Measurements from ENCODE around the gene STRN4. TPM values are rescaled to one million over a fixed set of nuclear protein-coding genes. Genes with fewer than 3 reads are reported as not detected.
A peak's percentile ranks its signal among the peaks of the same experiment; 100 is the strongest.

STRN4 gene
- polyA plus RNA-seq, 1 of the 3 experiments (the other 2 are of a cell fraction) = 92.8 TPM

DNA sequence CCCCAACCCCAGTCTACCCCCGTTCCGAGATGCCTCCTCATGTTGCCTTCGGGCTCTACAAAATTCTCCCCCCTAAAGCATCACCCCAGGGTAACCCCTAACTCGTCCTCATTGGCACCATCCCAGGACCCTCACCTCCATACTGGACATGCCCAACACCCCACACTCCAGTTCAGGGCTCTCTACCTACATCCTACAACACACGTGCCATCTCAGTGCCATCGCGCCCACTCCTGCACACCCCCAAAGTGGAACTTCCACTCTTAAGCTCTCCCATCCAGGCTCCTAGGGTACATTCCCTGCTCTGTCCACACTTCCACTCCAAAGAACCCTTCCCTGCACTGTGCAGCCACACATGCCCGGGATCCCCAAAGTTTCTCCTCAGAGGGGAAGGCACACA, 1.2 kb downstream of the STRN4 start:
- WGBS (ENCODE audit: low lambda C conversion rate) = 13% methylated on average over 8 of the region's 8 CpGs
- Histone ChIP-seq H3K4me3 (ENCODE audit: low read depth in 2 of 2, low read length in 1 of 2) (peak overlapping the region; percentile 81 to 93), H3K9me2 (no peaks in the 10 kb centered on the region), H3K36me3 (replicated peaks in 1 of 2; ENCODE audit: control insufficient read depth in 1 of 2, insufficient read depth in 2 of 2, low read length in 1 of 2) (peaks cover 0 to 9% of the 10 kb centered on the region in 2 experiments), H2AFZ (ENCODE audit: low read depth) (no peak overlapping the region), H3K27me3 (ENCODE audit: insufficient read depth) (no peaks in the 10 kb centered on the region), H4K20me1 (ENCODE audit: insufficient read depth) (peaks cover 57% of the 10 kb centered on the region), H3K9ac (peak overlapping the region; percentile 97), H3K9me3 (no peaks in the 10 kb centered on the region), H3K79me2 (ENCODE audit: insufficient read depth) (peaks cover 78% of the 10 kb centered on the region), H3K27ac (ENCODE audit: low read depth in 2 of 2, low read length in 1 of 2) (peak overlapping the region in 1 of 2 experiments; percentile 59; a peak in 1 of 4 replicates), H3K4me2 (peak overlapping the region; percentile 98), H3F3A (replicated peaks; ENCODE audit: insufficient read depth) (peaks cover 9% of the 10 kb centered on the region), H3K4me1 (ENCODE audit: control insufficient read depth in 1 of 2, insufficient read depth in 2 of 2, low read depth in 1 of 2, low read length in 1 of 2) (peaks cover 0 to 17% of the 10 kb centered on the region in 2 experiments; a peak in 1 of 4 replicates)
- ChIA-PET POLR2A (interaction anchor here (0.6 to 1.1 kb wide), 3 partner anchors 29 to 105 kb away, joined by 3 read pairs; no protein-coding TSS in a partner anchor), CTCF (interaction anchor here (0.7 to 5.8 kb wide), 7 partner anchors 8 to 210 kb away, joined by 3 to 48 read pairs (median 3); no protein-coding TSS in a partner anchor)
- no peak for DNase-seq
- no peak for TF ChIP-seq NRF1 (IDR thresholded peaks at IDR 0.05; ENCODE audit: low read depth, low read length)
- TF ChIP-seq FOXM1 (IDR thresholded peaks at IDR 0.05; ENCODE audit: low read depth) = no peak
- no peak for TF ChIP-seq CHD2 (IDR thresholded peaks at IDR 0.05; ENCODE audit: low read length, partially characterized antibody)
- no peak for TF ChIP-seq POLR2AphosphoS5 (IDR thresholded peaks at IDR 0.05; ENCODE audit: low read depth, low read length)

DNA sequence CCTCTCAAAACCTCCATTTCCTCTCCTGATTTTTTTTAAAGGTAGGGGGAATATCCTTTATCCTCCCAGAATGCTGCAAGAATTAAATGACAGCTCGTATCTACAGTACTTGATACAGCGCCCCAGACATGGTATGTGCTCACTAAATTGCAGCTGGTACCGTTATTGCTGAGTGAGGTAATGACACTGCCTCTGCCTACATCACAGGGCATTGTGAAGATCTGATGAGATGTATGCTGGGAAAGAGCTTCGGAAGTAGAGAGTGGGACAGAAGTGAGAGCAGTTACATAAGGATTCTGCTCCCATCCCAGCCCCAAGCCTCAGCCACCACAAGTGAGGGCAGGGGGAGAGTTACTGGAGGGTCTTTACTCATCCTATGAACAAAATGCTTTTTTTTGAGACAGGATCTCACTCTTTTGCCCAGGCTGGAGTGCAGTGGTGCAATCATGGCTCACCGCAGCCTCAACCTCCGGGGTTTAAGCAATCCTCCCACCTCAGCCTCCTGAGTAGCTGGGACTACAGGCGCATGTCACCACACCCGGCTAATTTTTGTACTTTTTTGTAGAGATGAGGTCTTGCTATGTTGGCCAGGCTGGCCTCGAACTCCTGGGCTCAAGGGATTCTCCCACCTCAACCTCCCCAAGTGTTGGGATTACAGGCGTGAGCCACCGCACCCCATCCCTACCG, 2.1 kb downstream of the STRN4 start:
- Histone ChIP-seq H3K27me3 (ENCODE audit: insufficient read depth) (no peaks in the 10 kb centered on the region), H3K4me1 (ENCODE audit: control insufficient read depth in 1 of 2, insufficient read depth in 2 of 2, low read depth in 1 of 2, low read length in 1 of 2) (peaks cover 0 to 20% of the 10 kb centered on the region in 2 experiments; a peak in 1 of 4 replicates), H3K4me2 (peak overlapping the region; percentile 98), H3K9me3 (no peaks in the 10 kb centered on the region), H4K20me1 (ENCODE audit: insufficient read depth) (peaks cover 65% of the 10 kb centered on the region), H3K36me3 (replicated peaks in 1 of 2; ENCODE audit: control insufficient read depth in 1 of 2, insufficient read depth in 2 of 2, low read length in 1 of 2) (peaks cover 0 to 10% of the 10 kb centered on the region in 2 experiments), H3F3A (replicated peaks; ENCODE audit: insufficient read depth) (peaks cover 6% of the 10 kb centered on the region), H3K9ac (no peak overlapping the region), H3K4me3 (ENCODE audit: low read depth in 2 of 2, low read length in 1 of 2) (peak overlapping the region in 1 of 2 experiments; percentile 93; a peak in 2 of 4 replicates), H2AFZ (ENCODE audit: low read depth) (no peak overlapping the region), H3K9me2 (no peaks in the 10 kb centered on the region), H3K27ac (ENCODE audit: low read depth in 2 of 2, low read length in 1 of 2) (no peak overlapping the region), H3K79me2 (ENCODE audit: insufficient read depth) (peaks cover 87% of the 10 kb centered on the region)
- TF ChIP-seq CHD2 (IDR thresholded peaks at IDR 0.05; ENCODE audit: low read length, partially characterized antibody) (no peak), POLR2AphosphoS5 (IDR thresholded peaks at IDR 0.05; ENCODE audit: low read depth, low read length) (no peak), IRF3 (IDR thresholded peaks at IDR 0.05; ENCODE audit: low read depth, low read length) (no peak), CTCF (IDR thresholded peaks at IDR 0.05) (no peak), JUND (IDR thresholded peaks at IDR 0.05) (no peak), TCF12 (IDR thresholded peaks at IDR 0.05) (no peak), YY1 (IDR thresholded peaks at IDR 0.05; ENCODE audit: low read depth) (no peak), RXRA (IDR thresholded peaks at IDR 0.05; ENCODE audit: borderline replicate concordance, low read depth) (no peak), GABPA (IDR thresholded peaks at IDR 0.05; ENCODE audit: low read depth) (no peak), TAF1 (IDR thresholded peaks at IDR 0.05; ENCODE audit: borderline replicate concordance, low read depth, low read length) (no peak), NFIC (IDR thresholded peaks at IDR 0.05; ENCODE audit: borderline replicate concordance) (no peak), TEAD4 (IDR thresholded peaks at IDR 0.05; ENCODE audit: borderline replicate concordance, insufficient read depth) (no peak), MEF2A (IDR thresholded peaks at IDR 0.05; ENCODE audit: borderline replicate concordance, low read depth) (no peak), GATA2 (CRISPR knock-in tag; IDR thresholded peaks at IDR 0.05) (no peak), PBX3 (IDR thresholded peaks at IDR 0.05) (no peak), SMC3 (IDR thresholded peaks at IDR 0.05; ENCODE audit: low read depth, low read length) (no peak), FOSL2 (IDR thresholded peaks at IDR 0.05; ENCODE audit: borderline replicate concordance, low read depth) (no peak)
- TF ChIP-seq, protein P1, sequence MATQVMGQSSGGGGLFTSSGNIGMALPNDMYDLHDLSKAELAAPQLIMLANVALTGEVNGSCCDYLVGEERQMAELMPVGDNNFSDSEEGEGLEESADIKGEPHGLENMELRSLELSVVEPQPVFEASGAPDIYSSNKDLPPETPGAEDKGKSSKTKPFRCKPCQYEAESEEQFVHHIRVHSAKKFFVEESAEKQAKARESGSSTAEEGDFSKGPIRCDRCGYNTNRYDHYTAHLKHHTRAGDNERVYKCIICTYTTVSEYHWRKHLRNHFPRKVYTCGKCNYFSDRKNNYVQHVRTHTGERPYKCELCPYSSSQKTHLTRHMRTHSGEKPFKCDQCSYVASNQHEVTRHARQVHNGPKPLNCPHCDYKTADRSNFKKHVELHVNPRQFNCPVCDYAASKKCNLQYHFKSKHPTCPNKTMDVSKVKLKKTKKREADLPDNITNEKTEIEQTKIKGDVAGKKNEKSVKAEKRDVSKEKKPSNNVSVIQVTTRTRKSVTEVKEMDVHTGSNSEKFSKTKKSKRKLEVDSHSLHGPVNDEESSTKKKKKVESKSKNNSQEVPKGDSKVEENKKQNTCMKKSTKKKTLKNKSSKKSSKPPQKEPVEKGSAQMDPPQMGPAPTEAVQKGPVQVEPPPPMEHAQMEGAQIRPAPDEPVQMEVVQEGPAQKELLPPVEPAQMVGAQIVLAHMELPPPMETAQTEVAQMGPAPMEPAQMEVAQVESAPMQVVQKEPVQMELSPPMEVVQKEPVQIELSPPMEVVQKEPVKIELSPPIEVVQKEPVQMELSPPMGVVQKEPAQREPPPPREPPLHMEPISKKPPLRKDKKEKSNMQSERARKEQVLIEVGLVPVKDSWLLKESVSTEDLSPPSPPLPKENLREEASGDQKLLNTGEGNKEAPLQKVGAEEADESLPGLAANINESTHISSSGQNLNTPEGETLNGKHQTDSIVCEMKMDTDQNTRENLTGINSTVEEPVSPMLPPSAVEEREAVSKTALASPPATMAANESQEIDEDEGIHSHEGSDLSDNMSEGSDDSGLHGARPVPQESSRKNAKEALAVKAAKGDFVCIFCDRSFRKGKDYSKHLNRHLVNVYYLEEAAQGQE (IDR thresholded peaks at IDR 0.05; ENCODE audit: low read depth, low read length) = no peak
- 93% methylated on average over 12 of the region's 12 CpGs for WGBS (ENCODE audit: low lambda C conversion rate)
- CTCF ChIA-PET = interaction anchor here (0.7 to 5.8 kb wide), 7 partner anchors 10 to 211 kb away, joined by 3 to 48 read pairs (median 4); no protein-coding TSS in a partner anchor
- POLR2A ChIA-PET = interaction anchor here (1.2 kb wide), 1 partner anchor 16 kb away, joined by 3 read pairs; no protein-coding TSS in a partner anchor
- no peak for DNase-seq
